A549 (cell line): ENCODE results near the gene SLC29A2.

Source experiments
- BHLHE40 ChIP-seq: IDR thresholded peaks from 2 replicates; pipeline ENCODE4 v1.6.1; 2012; ENCODE audit warnings: low read depth, low read length, inconsistent platforms
- EHF ChIP-seq: fragments of 250-450 bp; sonication (Bioruptor Pico); IDR thresholded peaks from 2 replicates; pipeline ENCODE4 v1.5.0; 2020; ENCODE audit warnings: mild to moderate bottlenecking
- NFE2L2 ChIP-seq: fragments of 150-350 bp; conservative IDR thresholded peaks from 2 replicates; pipeline ENCODE4 v1.6.1; 2014; ENCODE audit warnings: low read length
- POLR2A ChIP-seq: IDR thresholded peaks from 2 replicates; pipeline ENCODE4 v1.6.1; 2012; ENCODE audit warnings: mild to moderate bottlenecking, low read length
- RCOR1 ChIP-seq: fragments of 150-350 bp; IDR thresholded peaks from 2 replicates; pipeline ENCODE4 v1.6.1; 2014; ENCODE audit warnings: antibody characterized with exemption, low read length, low read depth
- SREBF2 ChIP-seq: fragments of 450-650 bp; IDR thresholded peaks from 2 replicates; pipeline ENCODE4 v1.6.1; 2014; ENCODE audit warnings: mild to moderate bottlenecking, moderate library complexity
- ZFP36 ChIP-seq: fragments of 450-650 bp; IDR thresholded peaks from 2 replicates; pipeline ENCODE4 v1.6.1; 2014; ENCODE audit warnings: borderline replicate concordance; ENCODE audit not compliant: partially characterized antibody
- TF ChIP-seq, protein P1 (sequence below): fragments of >200 bp; sonication (Bioruptor Twin); formaldehyde crosslinking; IDR thresholded peaks from 3 replicates; pipeline ENCODE4 v1.5.1; 2016
- TF ChIP-seq, protein P2 (sequence below): fragments of 200-600 bp; sonication (generic); IDR thresholded peaks from 2 replicates; pipeline ENCODE4 v1.6.1; 2016; ENCODE audit warnings: antibody characterized with exemption, mild to moderate bottlenecking, moderate library complexity

DNA sequence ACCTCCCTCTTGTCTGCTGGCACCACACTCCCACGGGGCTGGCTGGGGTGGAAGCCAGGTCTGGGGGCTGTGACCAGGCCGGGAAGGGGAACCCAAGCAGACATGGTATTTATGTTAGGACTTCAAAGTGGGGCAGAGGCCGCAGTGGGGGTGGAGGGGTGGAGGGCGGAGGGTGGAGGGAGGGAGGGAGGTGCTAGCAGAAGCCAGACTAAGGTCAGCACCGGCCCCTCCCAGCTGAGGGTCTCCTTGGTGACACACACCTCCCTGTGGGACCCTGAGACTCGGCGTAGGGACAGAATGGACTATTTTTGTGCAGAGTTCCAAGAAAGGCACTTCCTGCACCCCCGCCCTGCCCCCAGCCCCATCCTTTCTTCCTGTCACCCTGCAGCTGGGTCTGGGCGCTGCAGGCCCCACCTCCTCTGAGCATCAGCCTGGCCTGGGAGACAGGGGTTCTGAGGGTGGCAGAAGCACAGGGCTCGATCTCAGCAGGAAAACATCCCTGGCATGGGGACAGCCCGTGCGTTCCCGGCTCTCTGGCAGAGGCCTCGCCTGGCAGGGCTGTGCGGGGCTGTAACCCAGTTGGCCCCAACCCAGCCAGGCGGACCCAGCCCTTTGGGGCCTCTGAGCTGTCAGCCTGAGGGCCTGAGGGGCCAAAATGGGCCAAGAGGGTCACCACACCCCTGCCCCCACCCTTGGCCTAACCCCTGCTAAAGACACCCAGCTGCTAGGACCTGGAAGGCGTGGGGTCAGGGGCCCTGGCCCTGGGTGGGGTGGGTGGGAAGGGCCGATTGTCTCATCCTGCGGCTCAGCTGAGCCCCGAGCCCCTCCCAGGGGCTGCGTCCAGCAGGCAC lies 45.1 kb downstream of the SLC29A2 start:
- TF ChIP-seq EHF (CRISPR knock-in tag) (no peak), BHLHE40 (no peak), RCOR1 (no peak), ZFP36 (no peak), NFE2L2 (no peak), POLR2A (no peak), SREBF2 (no peak)
- TF ChIP-seq, protein P1, sequence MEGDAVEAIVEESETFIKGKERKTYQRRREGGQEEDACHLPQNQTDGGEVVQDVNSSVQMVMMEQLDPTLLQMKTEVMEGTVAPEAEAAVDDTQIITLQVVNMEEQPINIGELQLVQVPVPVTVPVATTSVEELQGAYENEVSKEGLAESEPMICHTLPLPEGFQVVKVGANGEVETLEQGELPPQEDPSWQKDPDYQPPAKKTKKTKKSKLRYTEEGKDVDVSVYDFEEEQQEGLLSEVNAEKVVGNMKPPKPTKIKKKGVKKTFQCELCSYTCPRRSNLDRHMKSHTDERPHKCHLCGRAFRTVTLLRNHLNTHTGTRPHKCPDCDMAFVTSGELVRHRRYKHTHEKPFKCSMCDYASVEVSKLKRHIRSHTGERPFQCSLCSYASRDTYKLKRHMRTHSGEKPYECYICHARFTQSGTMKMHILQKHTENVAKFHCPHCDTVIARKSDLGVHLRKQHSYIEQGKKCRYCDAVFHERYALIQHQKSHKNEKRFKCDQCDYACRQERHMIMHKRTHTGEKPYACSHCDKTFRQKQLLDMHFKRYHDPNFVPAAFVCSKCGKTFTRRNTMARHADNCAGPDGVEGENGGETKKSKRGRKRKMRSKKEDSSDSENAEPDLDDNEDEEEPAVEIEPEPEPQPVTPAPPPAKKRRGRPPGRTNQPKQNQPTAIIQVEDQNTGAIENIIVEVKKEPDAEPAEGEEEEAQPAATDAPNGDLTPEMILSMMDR = no peak
- TF ChIP-seq, protein P2, sequence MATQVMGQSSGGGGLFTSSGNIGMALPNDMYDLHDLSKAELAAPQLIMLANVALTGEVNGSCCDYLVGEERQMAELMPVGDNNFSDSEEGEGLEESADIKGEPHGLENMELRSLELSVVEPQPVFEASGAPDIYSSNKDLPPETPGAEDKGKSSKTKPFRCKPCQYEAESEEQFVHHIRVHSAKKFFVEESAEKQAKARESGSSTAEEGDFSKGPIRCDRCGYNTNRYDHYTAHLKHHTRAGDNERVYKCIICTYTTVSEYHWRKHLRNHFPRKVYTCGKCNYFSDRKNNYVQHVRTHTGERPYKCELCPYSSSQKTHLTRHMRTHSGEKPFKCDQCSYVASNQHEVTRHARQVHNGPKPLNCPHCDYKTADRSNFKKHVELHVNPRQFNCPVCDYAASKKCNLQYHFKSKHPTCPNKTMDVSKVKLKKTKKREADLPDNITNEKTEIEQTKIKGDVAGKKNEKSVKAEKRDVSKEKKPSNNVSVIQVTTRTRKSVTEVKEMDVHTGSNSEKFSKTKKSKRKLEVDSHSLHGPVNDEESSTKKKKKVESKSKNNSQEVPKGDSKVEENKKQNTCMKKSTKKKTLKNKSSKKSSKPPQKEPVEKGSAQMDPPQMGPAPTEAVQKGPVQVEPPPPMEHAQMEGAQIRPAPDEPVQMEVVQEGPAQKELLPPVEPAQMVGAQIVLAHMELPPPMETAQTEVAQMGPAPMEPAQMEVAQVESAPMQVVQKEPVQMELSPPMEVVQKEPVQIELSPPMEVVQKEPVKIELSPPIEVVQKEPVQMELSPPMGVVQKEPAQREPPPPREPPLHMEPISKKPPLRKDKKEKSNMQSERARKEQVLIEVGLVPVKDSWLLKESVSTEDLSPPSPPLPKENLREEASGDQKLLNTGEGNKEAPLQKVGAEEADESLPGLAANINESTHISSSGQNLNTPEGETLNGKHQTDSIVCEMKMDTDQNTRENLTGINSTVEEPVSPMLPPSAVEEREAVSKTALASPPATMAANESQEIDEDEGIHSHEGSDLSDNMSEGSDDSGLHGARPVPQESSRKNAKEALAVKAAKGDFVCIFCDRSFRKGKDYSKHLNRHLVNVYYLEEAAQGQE = no peak
